SK-N-SH treated with all-trans-retinoic acid at 6 μM for 48 hours (cell line): ENCODE data around the gene KRT17.

Experiments
- ARNTL ChIP-seq: fragments of 450-650 bp; formaldehyde crosslinking; IDR thresholded peaks from 2 replicates; pipeline ENCODE4 v1.5.0; 2020; ENCODE audit warnings: low read depth, mild to moderate bottlenecking, moderate library complexity, borderline replicate concordance
- ESRRG ChIP-seq: fragments of 250-450 bp; sonication (Bioruptor Pico); IDR thresholded peaks from 2 replicates; pipeline ENCODE4 v1.6.1; 2021; ENCODE audit warnings: mild to moderate bottlenecking
- OSR1 ChIP-seq: fragments of 250-450 bp; sonication (Bioruptor Pico); IDR thresholded peaks from 2 replicates; pipeline ENCODE4 v1.8.0; 2022; ENCODE audit warnings: moderate library complexity, mild to moderate bottlenecking, inconsistent platforms
- PATZ1 ChIP-seq: fragments of 250-450 bp; sonication (Bioruptor Pico); IDR thresholded peaks from 2 replicates; pipeline ENCODE4 v1.8.0; 2020; ENCODE audit warnings: mild to moderate bottlenecking, moderate library complexity, borderline replicate concordance
- POU6F1 ChIP-seq: fragments of 250-450 bp; sonication (Bioruptor Pico); IDR thresholded peaks from 2 replicates; pipeline ENCODE4 v1.8.0; 2021; ENCODE audit warnings: low read depth, mild to moderate bottlenecking, moderate library complexity, borderline replicate concordance
- SNAI2 ChIP-seq: fragments of 250-450 bp; sonication (Bioruptor Pico); IDR thresholded peaks from 2 replicates; pipeline ENCODE4 v1.5.0; 2020; ENCODE audit warnings: mild to moderate bottlenecking, moderate library complexity
- TCF4 ChIP-seq: fragments of 250-450 bp; sonication (Bioruptor Pico); IDR thresholded peaks from 2 replicates; pipeline ENCODE4 v1.8.0; 2021; ENCODE audit warnings: mild to moderate bottlenecking, moderate library complexity, borderline replicate concordance
- ZC3H10 ChIP-seq: fragments of 250-450 bp; sonication (Bioruptor Pico); IDR thresholded peaks from 2 replicates; pipeline ENCODE4 v1.5.1; 2021; ENCODE audit warnings: mild to moderate bottlenecking, moderate library complexity
- ZNF70 ChIP-seq: fragments of 450-650 bp; formaldehyde crosslinking; IDR thresholded peaks from 2 replicates; pipeline ENCODE4 v1.5.0; 2020; ENCODE audit warnings: mild to moderate bottlenecking, moderate library complexity
- ZNF8 ChIP-seq: fragments of 450-650 bp; formaldehyde crosslinking; IDR thresholded peaks from 2 replicates; pipeline ENCODE4 v1.5.0; 2020; ENCODE audit warnings: mild to moderate bottlenecking, moderate library complexity

GRCh38 chr17:41642252-41643156 lies 18.1 kb upstream of the KRT17 start:
- TF ChIP-seq ARNTL (CRISPR knock-in tag) (no peak), TCF4 (CRISPR knock-in tag) (no peak), ZNF8 (CRISPR knock-in tag) (no peak), POU6F1 (CRISPR knock-in tag) (no peak), ESRRG (no peak), SNAI2 (CRISPR knock-in tag) (no peak), ZC3H10 (CRISPR knock-in tag) (no peak), OSR1 (CRISPR knock-in tag) (no peak), PATZ1 (CRISPR knock-in tag) (no peak), ZNF70 (CRISPR knock-in tag) (no peak)
